ENCODE results near the gene TRAF1. TPM values are rescaled to one million over a fixed set of nuclear protein-coding genes. Genes with fewer than 3 reads are reported as not detected.

Gene TRAF1
- total RNA-seq, 3 donors from 2014 or later = 2.9 to 5.5 (median 3.8) TPM

GRCh38 chr9:120946259-120946658, 19.7 kb upstream of the TRAF1 start:
- TF ChIP-seq, protein P1, sequence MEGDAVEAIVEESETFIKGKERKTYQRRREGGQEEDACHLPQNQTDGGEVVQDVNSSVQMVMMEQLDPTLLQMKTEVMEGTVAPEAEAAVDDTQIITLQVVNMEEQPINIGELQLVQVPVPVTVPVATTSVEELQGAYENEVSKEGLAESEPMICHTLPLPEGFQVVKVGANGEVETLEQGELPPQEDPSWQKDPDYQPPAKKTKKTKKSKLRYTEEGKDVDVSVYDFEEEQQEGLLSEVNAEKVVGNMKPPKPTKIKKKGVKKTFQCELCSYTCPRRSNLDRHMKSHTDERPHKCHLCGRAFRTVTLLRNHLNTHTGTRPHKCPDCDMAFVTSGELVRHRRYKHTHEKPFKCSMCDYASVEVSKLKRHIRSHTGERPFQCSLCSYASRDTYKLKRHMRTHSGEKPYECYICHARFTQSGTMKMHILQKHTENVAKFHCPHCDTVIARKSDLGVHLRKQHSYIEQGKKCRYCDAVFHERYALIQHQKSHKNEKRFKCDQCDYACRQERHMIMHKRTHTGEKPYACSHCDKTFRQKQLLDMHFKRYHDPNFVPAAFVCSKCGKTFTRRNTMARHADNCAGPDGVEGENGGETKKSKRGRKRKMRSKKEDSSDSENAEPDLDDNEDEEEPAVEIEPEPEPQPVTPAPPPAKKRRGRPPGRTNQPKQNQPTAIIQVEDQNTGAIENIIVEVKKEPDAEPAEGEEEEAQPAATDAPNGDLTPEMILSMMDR (IDR thresholded peaks at IDR 0.05) = no peak
- no peak for ATAC-seq
- DNase-seq = no peak
- H3K36me3 ChIP-seq (ENCODE audit: low read depth) = no peaks in the 10 kb centered on the region
- no peaks in the 10 kb centered on the region for H3K9me3 ChIP-seq
- intact Hi-C loops (cut with DNase I, micrococcal nuclease) = no loop called here
- no peak overlapping the region for H3K4me3 ChIP-seq
- H3K4me1 ChIP-seq (ENCODE audit: low read depth) = no peaks in the 10 kb centered on the region

DNA sequence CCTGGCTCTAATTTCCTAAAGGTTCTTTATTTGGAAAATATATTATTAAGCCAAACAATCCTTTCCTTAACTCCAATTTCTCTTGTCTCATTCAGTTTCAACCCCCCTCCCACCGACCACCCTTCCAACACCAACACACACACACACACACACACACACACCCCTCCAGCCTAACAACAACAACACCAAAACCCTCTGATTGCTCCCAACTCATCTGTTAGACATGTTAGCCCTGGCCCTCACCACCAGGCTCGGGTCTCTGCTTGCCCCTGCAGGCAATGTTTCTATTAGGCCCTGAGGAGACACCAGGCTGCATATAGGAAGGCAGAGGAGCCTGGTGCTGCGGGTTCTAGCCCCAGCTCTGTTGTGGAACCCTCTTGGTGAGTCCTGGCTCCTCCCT, 18.4 kb upstream of the TRAF1 start:
- no peak for ATAC-seq
- TF ChIP-seq, protein P1 (IDR thresholded peaks at IDR 0.05) = no peak
- Histone ChIP-seq H3K9me3 (no peaks in the 10 kb centered on the region), H3K36me3 (ENCODE audit: low read depth) (no peaks in the 10 kb centered on the region), H3K4me1 (ENCODE audit: low read depth) (no peaks in the 10 kb centered on the region), H3K4me3 (no peak overlapping the region)
- DNase-seq = no peak
- intact Hi-C loops (cut with DNase I, micrococcal nuclease) = no loop called here

- intact Hi-C loops (cut with DNase I, micrococcal nuclease) = no loop called here
These were observed 17.8 kb upstream of the TRAF1 start for GRCh38 chr9:120944434-120944843.

GRCh38 chr9:120942186-120943001, 15.8 kb upstream of the TRAF1 start:
- ATAC-seq (no peak), DNase-seq (no peak)
- Histone ChIP-seq H3K36me3 (ENCODE audit: low read depth) (no peaks in the 10 kb centered on the region), H3K4me1 (ENCODE audit: low read depth) (no peaks in the 10 kb centered on the region), H3K4me3 (no peak overlapping the region), H3K9me3 (no peaks in the 10 kb centered on the region)
- TF ChIP-seq, protein P1 (IDR thresholded peaks at IDR 0.05) = no peak
- intact Hi-C loops (cut with DNase I, micrococcal nuclease) = no loop called here

More at GRCh38 chr9:120944434-120944843, 17.8 kb upstream of the TRAF1 start:
- H3K36me3 ChIP-seq (ENCODE audit: low read depth) = no peaks in the 10 kb centered on the region
- TF ChIP-seq, protein P1 (IDR thresholded peaks at IDR 0.05) = no peak
- ATAC-seq (peak; percentile 59), DNase-seq (no peak)
- no peak overlapping the region for H3K4me3 ChIP-seq
- H3K4me1 ChIP-seq (ENCODE audit: low read depth) = no peaks in the 10 kb centered on the region
- H3K9me3 ChIP-seq = no peaks in the 10 kb centered on the region

DNA sequence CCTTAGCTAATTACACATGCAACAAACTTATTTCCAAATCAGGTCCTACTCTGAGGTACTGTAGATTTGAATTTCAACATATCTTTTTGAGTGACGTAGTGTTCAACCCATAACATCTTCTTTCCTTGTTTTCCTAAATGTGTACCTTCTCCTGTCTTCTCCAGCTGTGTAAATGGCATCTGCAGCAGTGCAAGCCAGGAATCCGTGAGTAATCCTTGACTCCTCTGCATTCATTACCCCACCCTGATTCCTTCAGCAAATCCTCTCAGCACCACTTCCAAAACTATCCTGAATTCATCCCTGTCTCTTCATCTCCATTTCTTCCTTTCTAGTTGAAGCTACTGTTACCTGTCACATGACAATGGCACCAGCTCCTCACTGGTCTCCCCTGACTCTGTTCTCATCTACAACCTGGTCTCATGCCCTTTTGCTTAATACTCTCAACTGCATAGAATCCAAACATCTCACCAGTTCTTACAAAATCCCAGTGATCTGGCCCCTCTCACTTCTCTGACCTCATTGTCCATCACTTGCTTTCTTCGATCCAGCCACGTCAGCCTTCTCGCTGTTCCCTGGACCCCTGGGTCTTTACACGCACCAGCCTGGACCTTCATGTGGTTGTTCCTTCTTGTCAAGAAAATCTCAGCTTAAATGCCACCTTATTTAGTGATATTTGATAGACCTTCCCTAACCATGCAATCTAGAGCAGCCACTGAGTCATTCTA, 14.6 kb upstream of the TRAF1 start:
- no peak for DNase-seq
- Histone ChIP-seq H3K4me3 (no peak overlapping the region), H3K9me3 (no peaks in the 10 kb centered on the region), H3K4me1 (ENCODE audit: low read depth) (peaks cover 1% of the 10 kb centered on the region), H3K36me3 (ENCODE audit: low read depth) (no peaks in the 10 kb centered on the region)
- ATAC-seq = no peak
- TF ChIP-seq, protein P1 (IDR thresholded peaks at IDR 0.05) = no peak
- intact Hi-C loops (cut with DNase I, micrococcal nuclease) = no loop called here

Data from mucosa of descending colon (tissue), 3 donors.